GM12864 (cell line): Measurements from ENCODE around the gene ZNF467.

ENCODE experiments used
- DNase-seq: peaks from one replicate; pipeline ENCODE4 v3.0.0-alpha.2; 2011; ENCODE audit warnings: low read depth
- H3K4me3 ChIP-seq: 2 replicates; pipeline ENCODE4 v1.5.1; 2011; ENCODE audit warnings: mild to moderate bottlenecking, low read depth, low read length, control low read depth
- TF ChIP-seq, protein P1 (sequence below): IDR thresholded peaks from 2 replicates; pipeline ENCODE4 v1.5.1; 2011; ENCODE audit warnings: low read depth, mild to moderate bottlenecking, moderate library complexity, low read length, control low read depth, inconsistent platforms; ENCODE audit errors: missing control alignments

The ZNF467 gene, protein sequence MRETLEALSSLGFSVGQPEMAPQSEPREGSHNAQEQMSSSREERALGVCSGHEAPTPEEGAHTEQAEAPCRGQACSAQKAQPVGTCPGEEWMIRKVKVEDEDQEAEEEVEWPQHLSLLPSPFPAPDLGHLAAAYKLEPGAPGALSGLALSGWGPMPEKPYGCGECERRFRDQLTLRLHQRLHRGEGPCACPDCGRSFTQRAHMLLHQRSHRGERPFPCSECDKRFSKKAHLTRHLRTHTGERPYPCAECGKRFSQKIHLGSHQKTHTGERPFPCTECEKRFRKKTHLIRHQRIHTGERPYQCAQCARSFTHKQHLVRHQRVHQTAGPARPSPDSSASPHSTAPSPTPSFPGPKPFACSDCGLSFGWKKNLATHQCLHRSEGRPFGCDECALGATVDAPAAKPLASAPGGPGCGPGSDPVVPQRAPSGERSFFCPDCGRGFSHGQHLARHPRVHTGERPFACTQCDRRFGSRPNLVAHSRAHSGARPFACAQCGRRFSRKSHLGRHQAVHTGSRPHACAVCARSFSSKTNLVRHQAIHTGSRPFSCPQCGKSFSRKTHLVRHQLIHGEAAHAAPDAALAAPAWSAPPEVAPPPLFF

DNA sequence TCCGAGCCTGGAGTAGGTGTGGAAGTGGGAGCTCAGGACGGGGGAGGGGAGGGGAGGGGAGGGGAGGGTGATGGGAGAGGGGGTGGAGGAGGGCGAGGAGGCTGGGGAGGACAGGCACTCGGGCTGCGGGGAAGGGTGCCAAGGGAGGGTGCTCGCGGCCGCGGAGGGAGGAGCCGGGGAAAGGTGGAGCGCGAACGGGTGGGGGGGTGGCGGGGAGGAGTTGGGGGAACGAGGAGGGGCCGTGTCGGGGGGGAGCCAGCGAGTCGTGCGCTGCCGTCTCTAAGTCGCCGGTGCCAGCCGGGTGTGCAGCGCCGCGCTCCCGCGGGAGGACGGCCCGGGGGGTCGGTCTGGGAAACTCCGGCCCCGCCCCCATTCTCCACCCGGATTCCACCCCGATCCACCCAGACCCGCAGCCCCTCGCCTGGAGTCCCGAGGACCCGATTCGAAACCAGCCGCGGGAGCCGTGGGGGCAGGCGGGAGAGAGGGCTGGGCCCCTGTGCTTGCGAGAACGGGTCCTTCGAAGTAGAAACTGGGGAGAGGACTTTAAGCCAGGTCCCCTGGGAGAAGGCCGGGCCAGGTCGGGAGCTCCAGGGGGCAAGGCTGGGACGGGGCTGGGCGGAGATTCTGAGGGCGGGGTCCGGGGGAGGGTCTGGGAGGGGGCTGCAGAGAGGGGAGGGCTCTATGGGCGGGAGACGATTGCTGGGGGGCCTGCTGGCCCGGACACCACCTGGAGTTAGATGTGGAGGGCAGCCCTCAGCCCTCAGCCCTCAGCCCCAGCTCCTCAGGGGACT lies at the start of gene ZNF467:
TSS of gene ZNF467 (minus strand) at position 143 of the 791 bp plus-strand sequence. CDS start 2,556 bp downstream, outside the sequence.
- TF ChIP-seq, protein P1, sequence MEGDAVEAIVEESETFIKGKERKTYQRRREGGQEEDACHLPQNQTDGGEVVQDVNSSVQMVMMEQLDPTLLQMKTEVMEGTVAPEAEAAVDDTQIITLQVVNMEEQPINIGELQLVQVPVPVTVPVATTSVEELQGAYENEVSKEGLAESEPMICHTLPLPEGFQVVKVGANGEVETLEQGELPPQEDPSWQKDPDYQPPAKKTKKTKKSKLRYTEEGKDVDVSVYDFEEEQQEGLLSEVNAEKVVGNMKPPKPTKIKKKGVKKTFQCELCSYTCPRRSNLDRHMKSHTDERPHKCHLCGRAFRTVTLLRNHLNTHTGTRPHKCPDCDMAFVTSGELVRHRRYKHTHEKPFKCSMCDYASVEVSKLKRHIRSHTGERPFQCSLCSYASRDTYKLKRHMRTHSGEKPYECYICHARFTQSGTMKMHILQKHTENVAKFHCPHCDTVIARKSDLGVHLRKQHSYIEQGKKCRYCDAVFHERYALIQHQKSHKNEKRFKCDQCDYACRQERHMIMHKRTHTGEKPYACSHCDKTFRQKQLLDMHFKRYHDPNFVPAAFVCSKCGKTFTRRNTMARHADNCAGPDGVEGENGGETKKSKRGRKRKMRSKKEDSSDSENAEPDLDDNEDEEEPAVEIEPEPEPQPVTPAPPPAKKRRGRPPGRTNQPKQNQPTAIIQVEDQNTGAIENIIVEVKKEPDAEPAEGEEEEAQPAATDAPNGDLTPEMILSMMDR, result no peak
- DNase-seq, result no peak
- H3K4me3 ChIP-seq, result peak within 1 kb of the TSS; percentile 31

DNA sequence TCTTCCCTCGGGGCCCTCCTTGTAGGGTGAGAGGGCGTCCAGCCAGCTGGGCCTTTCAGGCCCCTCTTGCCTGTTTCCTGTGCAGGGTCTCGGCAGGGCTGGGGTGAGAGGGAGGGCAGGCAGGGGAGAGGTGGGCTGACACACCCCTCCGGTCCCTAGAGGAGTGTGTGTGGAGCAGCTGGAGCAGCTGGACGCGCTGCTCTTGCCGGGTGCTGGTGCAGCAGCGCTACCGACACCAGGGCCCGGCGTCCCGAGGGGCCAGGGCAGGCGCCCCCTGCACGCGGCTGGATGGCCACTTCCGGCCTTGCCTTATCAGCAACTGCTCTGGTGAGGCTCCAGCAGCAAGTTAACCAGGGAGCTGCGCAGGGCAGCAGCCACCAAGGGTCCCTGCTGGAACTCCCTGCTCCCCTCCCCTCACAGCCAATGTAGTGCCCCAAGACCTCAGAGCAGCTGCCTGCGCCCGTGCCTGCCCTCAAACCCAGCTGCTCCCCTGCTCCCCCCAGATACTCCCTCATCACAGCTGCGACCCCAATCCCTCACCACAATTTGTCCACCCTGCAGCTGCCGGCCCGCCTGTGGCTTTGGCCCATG lies 49.1 kb upstream of the ZNF467 start:
- no peak overlapping the region for H3K4me3 ChIP-seq
- TF ChIP-seq, protein P1, result no peak

DNA sequence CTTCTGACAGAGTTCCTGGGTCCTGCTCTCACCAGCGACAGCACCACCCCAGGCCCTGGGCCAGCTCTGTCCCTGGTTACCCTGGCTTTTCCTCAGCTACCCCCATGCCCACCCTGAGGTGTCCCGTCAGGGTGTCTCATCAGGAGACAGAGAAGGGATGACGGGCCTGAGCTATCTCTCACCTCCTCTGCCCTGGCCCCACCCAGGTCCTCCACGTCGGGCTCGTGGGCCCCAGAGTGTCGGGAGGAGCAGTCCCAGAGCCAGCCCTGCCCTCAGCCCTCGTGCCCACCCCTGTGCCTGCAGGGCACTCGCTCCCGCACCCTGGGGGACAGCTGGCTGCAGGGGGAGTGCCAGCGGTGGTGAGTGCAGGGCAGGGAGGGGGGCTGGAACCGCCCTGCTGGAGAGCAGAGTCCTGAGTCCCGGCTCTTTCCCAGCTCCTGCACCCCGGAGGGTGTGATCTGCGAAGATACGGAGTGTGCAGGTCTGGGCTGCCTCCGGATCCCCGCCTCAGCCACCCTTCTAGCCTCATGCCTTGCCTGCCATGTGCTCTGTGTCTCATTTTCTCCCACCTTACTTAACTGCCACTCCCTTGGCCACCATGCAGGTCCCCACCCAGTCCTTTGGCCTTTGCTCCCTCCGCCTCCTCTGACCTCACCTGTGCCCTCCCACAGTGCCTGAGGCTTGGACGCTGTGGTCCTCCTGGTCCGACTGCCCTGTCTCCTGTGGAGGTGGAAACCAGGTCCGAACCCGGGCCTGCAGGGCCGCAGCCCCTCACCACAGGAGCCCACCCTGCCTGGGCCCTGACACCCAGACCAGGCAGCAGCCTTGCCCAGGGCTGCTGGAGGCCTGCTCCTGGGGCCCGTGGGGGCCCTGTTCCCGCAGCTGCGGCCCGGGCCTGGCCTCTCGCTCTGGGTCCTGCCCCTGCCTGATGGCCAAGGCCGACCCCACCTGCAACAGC lies 48.1 kb upstream of the ZNF467 start:
- no peak overlapping the region for H3K4me3 ChIP-seq
- DNase-seq, result no peak
- TF ChIP-seq, protein P1, result no peak

More for the DNA sequence above, 49.1 kb upstream of the ZNF467 start:
- no peak for DNase-seq

DNA sequence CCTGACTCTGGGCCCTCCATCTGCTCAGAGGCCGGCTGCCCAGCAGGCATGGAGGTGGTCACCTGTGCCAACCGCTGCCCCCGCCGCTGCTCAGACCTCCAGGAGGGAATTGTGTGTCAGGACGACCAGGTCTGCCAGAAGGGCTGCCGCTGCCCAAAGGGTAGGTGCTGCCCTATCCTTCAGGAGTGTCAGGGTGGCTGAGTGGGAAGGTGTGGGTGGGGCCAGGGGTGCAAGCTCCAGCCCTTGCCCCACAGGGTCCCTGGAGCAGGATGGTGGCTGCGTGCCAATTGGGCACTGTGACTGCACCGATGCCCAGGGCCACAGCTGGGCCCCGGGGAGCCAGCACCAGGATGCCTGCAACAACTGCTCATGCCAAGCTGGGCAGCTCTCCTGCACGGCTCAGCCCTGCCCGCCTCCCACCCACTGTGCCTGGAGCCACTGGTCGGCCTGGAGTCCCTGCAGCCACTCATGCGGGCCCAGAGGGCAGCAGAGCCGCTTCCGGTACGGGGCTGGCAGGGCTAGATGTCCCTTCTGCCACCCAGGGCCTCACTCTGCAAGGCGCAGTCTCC lies 47.3 kb upstream of the ZNF467 start:
- TF ChIP-seq, protein P1, result no peak
- H3K4me3 ChIP-seq, result no peak overlapping the region
- DNase-seq, result no peak

DNA sequence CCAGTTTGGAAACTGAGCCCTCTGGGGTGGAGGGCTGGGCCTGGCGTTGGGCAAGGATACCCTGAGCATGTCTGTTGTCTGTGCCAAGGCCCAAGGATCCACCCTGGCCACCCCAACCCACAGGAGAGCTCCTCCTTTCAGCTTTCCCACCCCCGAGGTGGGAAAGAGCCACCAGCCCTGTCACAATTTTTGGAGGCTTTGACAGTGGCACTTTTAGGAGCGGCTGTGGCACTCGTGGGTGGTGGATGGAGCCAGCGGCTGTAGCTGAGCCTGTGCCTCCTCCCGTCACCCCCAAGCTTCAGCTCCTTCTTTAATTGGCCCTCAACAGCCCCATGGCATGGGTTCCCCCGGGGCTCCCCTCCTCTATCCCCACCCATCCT lies 46.6 kb upstream of the ZNF467 start:
- TF ChIP-seq, protein P1, result no peak
- no peak overlapping the region for H3K4me3 ChIP-seq
- DNase-seq, result no peak
